Inflammatory macrophage (primary cell): ENCODE measurements around the gene MPI.

ENCODE experiments used
- DNase-seq, 2 donors: peaks; one replicate each; pipeline ENCODE4 v3.0.0-alpha.2; 2020 to 2022

Gene MPI

DNA sequence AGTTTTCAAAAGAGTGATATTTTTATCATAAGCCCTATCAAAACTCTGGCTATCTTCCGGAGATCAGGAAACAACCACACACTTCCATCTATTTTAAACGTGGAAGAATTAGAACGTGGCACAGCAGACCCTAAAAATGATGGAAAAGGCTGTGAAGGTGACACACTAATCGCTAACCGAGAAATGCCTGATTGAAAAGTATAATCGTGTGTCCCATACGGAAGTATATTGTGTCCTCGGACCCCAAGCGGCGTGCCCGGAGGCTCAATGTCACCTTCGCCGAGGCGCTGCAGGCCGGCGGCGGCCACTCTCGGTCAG, 47.4 kb downstream of the MPI start:
- peak in 1 of 2 donors; percentile 45 for DNase-seq

DNA sequence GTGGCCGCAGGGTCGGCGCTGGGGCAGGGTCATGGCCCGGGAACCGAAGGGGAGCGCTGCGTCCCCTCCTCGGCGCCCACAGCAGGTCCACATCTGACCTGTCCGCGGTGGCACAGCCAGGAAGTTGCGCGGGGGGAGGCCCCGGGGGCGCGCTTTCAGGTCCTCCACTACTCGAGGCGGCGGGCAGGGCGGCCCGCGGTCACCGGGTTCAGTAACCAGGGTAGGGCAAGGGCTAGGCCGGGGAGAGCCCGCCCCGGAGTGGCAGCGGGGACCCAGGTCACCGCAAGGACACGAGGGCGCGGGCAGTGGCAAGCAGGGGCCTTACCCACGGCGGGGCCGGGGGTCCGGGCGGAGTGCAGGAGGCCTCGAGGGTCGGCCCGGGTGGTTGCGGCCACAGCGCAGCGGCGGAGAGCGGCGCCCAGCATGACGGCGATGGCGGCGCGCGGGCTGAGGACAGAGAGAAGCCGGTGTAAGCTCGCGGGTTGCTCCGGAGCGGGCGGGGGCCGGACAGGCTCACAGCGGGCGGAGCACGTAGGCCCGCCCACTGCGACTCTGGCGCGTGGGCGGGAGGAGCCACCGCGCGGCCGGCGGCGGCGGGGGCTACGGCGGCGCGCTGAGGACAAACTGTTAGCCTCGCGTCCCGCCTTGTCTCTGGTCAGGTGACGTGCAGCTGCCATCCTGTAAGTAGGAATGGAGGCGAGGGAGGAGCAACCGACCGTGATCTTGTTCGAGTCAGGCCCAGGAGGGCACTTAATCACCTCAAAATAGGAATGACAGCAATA, 47.9 kb downstream of the MPI start, which contains the start of gene COX5A:
Gene COX5A (minus strand): TSS at position 484 of the 782 bp plus-strand sequence. CDS start 59 bp downstream, at position 425.
- peak; percentile 97 to 99 for DNase-seq

DNA sequence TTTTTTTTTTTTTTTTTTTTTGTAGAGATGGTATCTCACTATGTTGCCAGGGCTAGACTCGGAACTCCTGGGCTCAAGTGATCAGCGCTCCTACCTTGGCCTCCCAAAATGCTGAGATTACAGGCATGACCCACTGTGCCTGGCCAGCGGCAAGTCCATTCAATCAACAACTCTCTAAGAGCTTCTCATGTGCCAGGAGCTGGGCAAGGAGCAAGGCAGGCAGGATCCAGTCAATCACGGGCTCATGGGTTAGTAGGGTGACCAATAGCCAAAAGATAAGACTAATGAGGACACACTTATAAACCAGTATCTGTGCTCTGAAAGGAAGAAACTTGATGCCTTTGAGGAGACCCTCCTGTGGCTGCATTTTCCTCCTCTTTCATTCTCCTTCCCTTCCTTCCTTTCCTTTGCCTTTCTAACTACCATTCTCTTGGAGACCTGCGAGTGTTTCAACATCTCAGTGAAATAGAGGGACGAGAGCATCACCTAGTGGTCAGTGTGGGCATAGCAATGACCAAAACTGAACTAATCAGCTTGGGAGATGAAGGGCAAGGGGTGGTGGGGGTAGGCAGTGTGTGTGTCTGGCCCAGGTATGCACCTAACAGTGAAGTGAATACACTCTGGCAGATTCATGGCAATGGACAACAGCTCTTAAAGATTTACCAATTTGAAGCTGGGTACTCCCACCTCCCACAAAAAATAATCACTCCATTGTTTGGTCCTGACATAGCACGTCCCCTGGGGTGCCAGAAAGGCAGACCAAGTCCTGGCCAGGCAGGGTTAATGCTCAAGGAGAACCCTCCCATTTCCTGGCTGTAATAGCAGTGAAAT, 60.5 kb downstream of the MPI start:
- peak; percentile 77 to 86 for DNase-seq

DNA sequence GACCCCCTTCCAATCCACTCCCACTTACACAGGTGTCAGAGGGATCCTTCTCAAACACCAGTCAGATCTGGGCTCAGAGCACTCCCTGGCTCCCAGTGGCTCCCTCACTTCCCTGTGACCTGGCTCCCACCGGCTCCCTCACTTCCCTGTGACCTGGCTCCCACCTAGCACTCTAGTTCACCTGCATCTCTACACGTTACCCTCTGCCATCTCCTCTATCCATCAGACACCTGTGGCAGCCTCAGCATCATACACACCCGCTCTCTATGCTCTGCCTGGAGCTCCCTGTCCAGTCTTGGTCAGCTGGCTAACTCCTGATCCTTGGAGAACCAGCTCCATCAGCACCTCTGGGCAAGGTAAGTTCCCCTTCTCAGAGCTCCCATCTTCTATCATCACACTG, 61.2 kb downstream of the MPI start:
- no peak for DNase-seq
